IMR-90 (cell line): ENCODE results near the gene AMBRA1. TPM values are rescaled to one million over a fixed set of nuclear protein-coding genes. Genes with fewer than 3 reads are reported as not detected.

ENCODE experiments used
- ATAC-seq: fragments of 200-7000 bp; cut with Tn5 transposase; 2 replicates; pipeline ENCODE4 v1.9.1; 2020; ENCODE audit warnings: low read depth, mild to moderate bottlenecking, moderate library complexity
- BruUV-seq: library from RNA; stranded (reverse); fragments of 400-500 nt; replicated peaks from 2 replicates; lab custom pipeline; 2021; lab: Mats Ljungman, UMichigan
- CTCF ChIA-PET: fragments of 300-600 bp; formaldehyde crosslinking; extraction: SDS; loops from one replicate; lab custom pipeline; 2021; ENCODE audit warnings: antibody characterized with exemption; lab: Yijun Ruan, JAX
- POLR2A ChIA-PET: fragments of 300-600 bp; sonication (Branson Sonifier 250); formaldehyde crosslinking; loops from one replicate; lab custom pipeline; 2022; ENCODE audit warnings: antibody characterized with exemption; ENCODE audit not compliant: unreplicated experiment; lab: Charles Lee
- DNase-seq: peaks from one replicate; pipeline ENCODE4 v3.0.0; 2013
- H2AFZ ChIP-seq: replicated peaks from 2 replicates; pipeline ENCODE3; 2013; ENCODE audit warnings: low read length, mild to moderate bottlenecking; ENCODE audit not compliant: poor library complexity
- H2AK5ac ChIP-seq: 2 replicates; pipeline ENCODE4 v1.6.1; 2013; ENCODE audit warnings: low read depth, low read length, inconsistent platforms
- H2AK9ac ChIP-seq: replicated peaks from 2 replicates; pipeline ENCODE3; 2013; ENCODE audit warnings: mild to moderate bottlenecking, low read depth, low read length, moderate library complexity; ENCODE audit not compliant: poor library complexity
- H2BK120ac ChIP-seq: 2 replicates; pipeline ENCODE4 v1.6.1; 2013; ENCODE audit warnings: low read depth, low read length, inconsistent platforms
- H2BK15ac ChIP-seq: 3 replicates; pipeline ENCODE4 v1.6.1; 2013; ENCODE audit warnings: low read depth, low read length, inconsistent platforms
- H2BK20ac ChIP-seq: 2 replicates; pipeline ENCODE4 v1.6.1; 2013; ENCODE audit warnings: low read depth, mild to moderate bottlenecking, inconsistent platforms, low read length, moderate library complexity
- H2BK5ac ChIP-seq: 2 replicates; pipeline ENCODE4 v1.6.1; 2013; ENCODE audit warnings: mild to moderate bottlenecking, low read depth, low read length, inconsistent platforms; ENCODE audit not compliant: poor library complexity, severe bottlenecking
- H3K14ac ChIP-seq: replicated peaks from 2 replicates; pipeline ENCODE4 v1.6.1; 2013; ENCODE audit warnings: low read depth, low read length, inconsistent platforms
- H3K18ac ChIP-seq: 2 replicates; pipeline ENCODE4 v1.6.1; 2013; ENCODE audit warnings: low read depth, low read length, control low read depth
- H3K23ac ChIP-seq: 2 replicates; pipeline ENCODE4 v1.6.1; 2013; ENCODE audit warnings: low read depth, low read length, inconsistent platforms
- H3K27ac ChIP-seq: 2 replicates; pipeline ENCODE4 v1.5.1; 2013; ENCODE audit warnings: mild to moderate bottlenecking, control low read depth, low read length; ENCODE audit not compliant: insufficient read depth
- H3K27me3 ChIP-seq: 2 replicates; pipeline ENCODE4 v1.6.1; 2013; ENCODE audit warnings: low read length; ENCODE audit not compliant: control insufficient read depth, insufficient read depth
- H3K36me3 ChIP-seq: 2 replicates; pipeline ENCODE4 v1.6.1; 2013; ENCODE audit warnings: low read length, mixed read lengths; ENCODE audit not compliant: control insufficient read depth, insufficient read depth
- H3K4ac ChIP-seq: 2 replicates; pipeline ENCODE4 v1.6.1; 2013; ENCODE audit warnings: low read depth, low read length, inconsistent platforms
- H3K4me1 ChIP-seq: 2 replicates; pipeline ENCODE4 v1.6.1; 2013; ENCODE audit warnings: low read length, mixed read lengths; ENCODE audit not compliant: control insufficient read depth, insufficient read depth
- H3K4me2 ChIP-seq: 2 replicates; pipeline ENCODE4 v1.6.1; 2013; ENCODE audit warnings: low read depth, mild to moderate bottlenecking, control low read depth, low read length, moderate library complexity
- H3K4me3 ChIP-seq: 2 replicates; pipeline ENCODE4 v1.5.1; 2013; ENCODE audit warnings: low read depth, mild to moderate bottlenecking, control low read depth, low read length, moderate library complexity; ENCODE audit not compliant: insufficient read depth
- H3K56ac ChIP-seq: 2 replicates; pipeline ENCODE4 v1.6.1; 2013; ENCODE audit warnings: low read length, inconsistent platforms; ENCODE audit not compliant: insufficient read depth; ENCODE audit errors: extremely low read depth
- H3K79me1 ChIP-seq, 2 experiments: 2 replicates each; pipeline ENCODE4 v1.6.1; 2013; ENCODE audit warnings: low read length in 2 of 2, inconsistent platforms in 1 of 2, low read depth in 1 of 2
- H3K9ac ChIP-seq: 2 replicates; pipeline ENCODE4 v1.6.1; 2013; ENCODE audit warnings: low read depth, low read length, control low read depth
- H3K9me1 ChIP-seq: 2 replicates; pipeline ENCODE4 v1.6.1; 2013; ENCODE audit warnings: low read length, inconsistent platforms; ENCODE audit not compliant: insufficient read depth
- H3K9me3 ChIP-seq: 2 replicates; pipeline ENCODE4 v1.6.1; 2013; ENCODE audit warnings: low read length; ENCODE audit not compliant: control insufficient read depth, insufficient read depth
- H4K20me1 ChIP-seq: 2 replicates; pipeline ENCODE4 v1.6.1; 2013; ENCODE audit warnings: low read length, inconsistent platforms; ENCODE audit not compliant: insufficient read depth
- H4K5ac ChIP-seq: 2 replicates; pipeline ENCODE4 v1.6.1; 2013; ENCODE audit warnings: mild to moderate bottlenecking, low read depth, low read length, control low read depth
- H4K8ac ChIP-seq, 2 experiments: 2 replicates each; pipeline ENCODE4 v1.6.1; 2013; ENCODE audit warnings: low read depth in 2 of 2, low read length in 2 of 2, control low read depth in 1 of 2, inconsistent platforms in 1 of 2
- H4K91ac ChIP-seq: 2 replicates; pipeline ENCODE4 v1.6.1; 2013; ENCODE audit warnings: low read depth, low read length, inconsistent platforms; ENCODE audit not compliant: insufficient read depth
- BHLHE40 ChIP-seq: fragments of 150-350 bp; IDR thresholded peaks from 2 replicates; pipeline ENCODE4 v1.6.1; 2016; ENCODE audit warnings: mild to moderate bottlenecking, low read depth, low read length
- CEBPB ChIP-seq: IDR thresholded peaks from 2 replicates; pipeline ENCODE4 v1.6.1; 2012; ENCODE audit warnings: low read depth, low read length, improper control_type of control experiment
- CHD1 ChIP-seq: IDR thresholded peaks from 2 replicates; pipeline ENCODE4 v1.6.1; 2012; ENCODE audit warnings: low read depth, low read length, improper control_type of control experiment
- CTCF ChIP-seq: conservative IDR thresholded peaks from 2 replicates; pipeline ENCODE4 v1.5.1; 2012; ENCODE audit warnings: mild to moderate bottlenecking, low read depth, low read length, improper control_type of control experiment
- FOS ChIP-seq: fragments of 150-350 bp; IDR thresholded peaks from 2 replicates; pipeline ENCODE4 v1.6.1; 2016; ENCODE audit warnings: low read depth, low read length
- MAZ ChIP-seq: IDR thresholded peaks from 2 replicates; pipeline ENCODE4 v1.6.1; 2012; ENCODE audit warnings: low read depth, mild to moderate bottlenecking, low read length, improper control_type of control experiment, moderate library complexity, borderline replicate concordance
- MXI1 ChIP-seq: IDR thresholded peaks from 2 replicates; pipeline ENCODE4 v1.6.1; 2012; ENCODE audit warnings: low read depth, mild to moderate bottlenecking, low read length, moderate library complexity, borderline replicate concordance
- POLR2A ChIP-seq: IDR thresholded peaks from 2 replicates; pipeline ENCODE4 v1.6.1; 2012; ENCODE audit warnings: mild to moderate bottlenecking, low read depth, low read length
- RAD21 ChIP-seq: IDR thresholded peaks from 2 replicates; pipeline ENCODE4 v1.6.1; 2012; ENCODE audit warnings: low read length, improper control_type of control experiment
- RCOR1 ChIP-seq: IDR thresholded peaks from 2 replicates; pipeline ENCODE4 v1.6.1; 2012; ENCODE audit warnings: mild to moderate bottlenecking, low read length, improper control_type of control experiment; ENCODE audit not compliant: insufficient replicate concordance
- RFX5 ChIP-seq: IDR thresholded peaks from 2 replicates; pipeline ENCODE4 v1.8.0; 2012; ENCODE audit warnings: low read depth, mild to moderate bottlenecking, low read length, moderate library complexity
- SMC3 ChIP-seq: fragments of 150-350 bp; IDR thresholded peaks from 2 replicates; pipeline ENCODE4 v1.6.1; 2016; ENCODE audit warnings: low read depth, mild to moderate bottlenecking, antibody characterized with exemption, low read length, moderate library complexity
- USF2 ChIP-seq: fragments of 150-350 bp; IDR thresholded peaks from 2 replicates; pipeline ENCODE4 v1.6.1; 2017; ENCODE audit warnings: mild to moderate bottlenecking, antibody characterized with exemption, low read length, low read depth
- WGBS, 2 experiments: methylation state at CpG; one replicate each; pipeline versions ENCODE4 v1.1.5 to v1.1.7; 2013; ENCODE audit warnings: missing lambda C conversion rate in 2 of 2; ENCODE audit not compliant: insufficient read length in 1 of 2; ENCODE audit errors: extremely low coverage in 2 of 2; 5-methylcytosine and 5-hydroxymethylcytosine counted together
- dilution Hi-C: fragments of 300-500 bp; cut with HindIII; formaldehyde crosslinking; loops from one replicate; pipeline ENCODE4 v1.14.3; 2018; ENCODE audit warnings: low sequenced_read_pairs; ENCODE audit not compliant: unreplicated experiment
- in situ Hi-C: fragments of 300-500 bp; cut with MboI; formaldehyde crosslinking; loops from 3 replicates; pipeline ENCODE4 v1.14.3; 2019; ENCODE audit warnings: low sequenced_read_pairs, inconsistent platforms, mixed read lengths
- intact Hi-C: fragments of 100-400 bp; cut with micrococcal nuclease; formaldehyde crosslinking; loops from 2 replicates; pipeline ENCODE4 v1.10.0; 2022
- polyA plus RNA-seq, 3 experiments: library from polyadenylated mRNA; depleted of rRNA; stranded (reverse); fragments of >200 nt; gene quantifications; 2 replicates each; pipeline ENCODE4 v1.2.3, GENCODE V29; 2012; ENCODE audit warnings: low replicate concordance in 1 of 3
- total RNA-seq: library from RNA; depleted of rRNA; stranded (reverse); fragments of >200 nt; gene quantifications from 2 replicates; pipeline ENCODE4 v1.2.3, GENCODE V29; 2012

Gene AMBRA1
- total and polyA plus RNA-seq, 2 of the 4 experiments (the other 2 are of a cell fraction), result 9.4 to 18.3 TPM

- Histone ChIP-seq H3K4me2 (peak overlapping the region; percentile 45), H3K4ac (peak overlapping the region; percentile 75), H4K91ac (peak overlapping the region; percentile 55), H4K20me1 (no peaks in the 10 kb centered on the region), H3K27ac (peak overlapping the region; percentile 0; the same call in 1 of the 2 replicates), H2BK20ac (no peak overlapping the region), H3K56ac (no peak overlapping the region), H3K4me1 (peaks cover 8% of the 10 kb centered on the region), H3K27me3 (no peaks in the 10 kb centered on the region), H2AK9ac (peak overlapping the region; percentile 80), H2BK15ac (no peak overlapping the region; the same call in 2 of the 3 replicates), H3K18ac (peak overlapping the region; percentile 22; the same call in 1 of the 2 replicates), H3K4me3 (peak overlapping the region; percentile 33), H2BK120ac (peak overlapping the region; percentile 56; the same call in 1 of the 2 replicates), H3K9ac (peak overlapping the region; percentile 1; the same call in 1 of the 2 replicates), H3K14ac (peak overlapping the region; percentile 71), H3K9me3 (no peaks in the 10 kb centered on the region), H2AK5ac (no peak overlapping the region; the same call in 1 of the 2 replicates), H4K8ac (peak overlapping the region in 1 of 2 experiments; percentile 75; a peak in 1 of 4 replicates), H3K79me1 (peaks cover 0 to 11% of the 10 kb centered on the region in 2 experiments; a peak in 2 of 4 replicates), H3K36me3 (peaks cover 11% of the 10 kb centered on the region), H3K23ac (peak overlapping the region; percentile 61; the same call in 1 of the 2 replicates), H4K5ac (peak overlapping the region; percentile 28; the same call in 1 of the 2 replicates), H2BK5ac (no peak overlapping the region), H2AFZ (peak overlapping the region; percentile 91), H3K9me1 (0 out of 2 replicates have a peak, but pooled peaks cover 5% of the 10 kb centered on the region)
- in situ Hi-C loops (no loop called here), intact Hi-C loops (loop anchor here (1.0 to 10.0 kb wide), 2 partner anchors 32 to 304 kb away; no protein-coding TSS in a partner anchor), dilution Hi-C loops (no loop called here)
- 11% methylated on average over 3 of the region's 45 CpGs; no CpG with 5 or more reads in 1 of the 2 experiments for WGBS, 2 experiments
- ChIA-PET CTCF (no interaction called here), POLR2A (no interaction called here)
- DNase-seq, result no peak
- BruUV-seq, result no TSS peak
- peak; percentile 49 for ATAC-seq
- TF ChIP-seq SMC3 (no peak), POLR2A (no peak), FOS (no peak), RFX5 (no peak), MXI1 (no peak), RCOR1 (no peak), MAZ (no peak; the same call in 1 of the 2 replicates), CTCF (no peak), RAD21 (no peak), USF2 (no peak), CEBPB (no peak), CHD1 (no peak), BHLHE40 (no peak)
Measured at GRCh38 chr11:46380340-46381047, 213.3 kb downstream of the AMBRA1 start.
